ENCODE results near the gene HLA-DOA.
A peak's percentile ranks its signal among the peaks of the same experiment; 100 is the strongest.

Gene HLA-DOA

GRCh38 chr6:32977953-32978324 lies 31.5 kb downstream of the HLA-DOA start:
- DNase-seq (ENCODE audit: low read depth): no peak
- TF ChIP-seq CTCF (conservative IDR thresholded peaks at IDR 0.05; ENCODE audit: low read length): no peak
- no peak overlapping the region for H3K4me3 ChIP-seq (ENCODE audit: low read length)

DNA sequence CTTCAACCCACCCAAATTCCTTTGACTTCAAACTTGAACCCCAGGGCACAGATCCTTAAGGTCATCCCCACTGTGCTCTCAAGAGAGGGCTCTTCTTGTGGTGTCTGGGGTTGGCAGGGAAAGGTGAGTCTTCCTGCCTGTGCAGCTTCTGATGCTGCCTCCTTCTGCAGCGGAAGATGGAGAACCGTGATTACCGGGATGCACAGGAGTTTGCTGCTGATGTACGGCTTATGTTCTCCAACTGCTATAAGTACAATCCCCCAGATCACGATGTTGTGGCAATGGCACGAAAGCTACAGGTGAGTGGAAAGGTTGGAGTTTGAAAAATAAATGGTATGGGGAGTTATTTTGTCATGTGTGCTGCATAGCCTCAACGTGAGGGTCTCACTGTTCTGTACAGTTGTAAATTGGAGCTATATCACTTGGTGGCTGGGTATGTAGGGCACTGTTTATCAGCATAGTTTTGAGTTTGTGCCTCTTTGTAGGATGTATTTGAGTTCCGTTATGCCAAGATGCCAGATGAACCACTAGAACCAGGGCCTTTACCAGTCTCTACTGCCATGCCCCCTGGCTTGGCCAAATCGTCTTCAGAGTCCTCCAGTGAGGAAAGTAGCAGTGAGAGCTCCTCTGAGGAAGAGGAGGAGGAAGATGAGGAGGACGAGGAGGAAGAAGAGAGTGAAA lies 32.0 kb downstream of the HLA-DOA start:
- peak overlapping the region; percentile 13; the same call in 1 of the 2 replicates for H3K4me3 ChIP-seq (ENCODE audit: low read length)
- no peak for DNase-seq (ENCODE audit: low read depth)
- TF ChIP-seq CTCF (conservative IDR thresholded peaks at IDR 0.05; ENCODE audit: low read length): no peak

- no peak for TF ChIP-seq CTCF (conservative IDR thresholded peaks at IDR 0.05; ENCODE audit: low read length)
- H3K4me3 ChIP-seq (ENCODE audit: low read length): peak overlapping the region; percentile 96
Measured at GRCh38 chr6:32976334-32977069, 32.9 kb downstream of the HLA-DOA start.

GRCh38 chr6:32975886-32976285 lies 33.5 kb downstream of the HLA-DOA start:
- no peak for DNase-seq (ENCODE audit: low read depth)
- H3K4me3 ChIP-seq (ENCODE audit: low read length): peak overlapping the region; percentile 96
- TF ChIP-seq CTCF (conservative IDR thresholded peaks at IDR 0.05; ENCODE audit: low read length): no peak

More at GRCh38 chr6:32976334-32977069, 32.9 kb downstream of the HLA-DOA start:
- DNase-seq (ENCODE audit: low read depth): no peak

- no peak for DNase-seq (ENCODE audit: low read depth)
- peak overlapping the region; percentile 96 for H3K4me3 ChIP-seq (ENCODE audit: low read length)
- TF ChIP-seq CTCF (conservative IDR thresholded peaks at IDR 0.05; ENCODE audit: low read length): no peak
Measured at GRCh38 chr6:32974541-32975308, 34.7 kb downstream of the HLA-DOA start.

- peak; percentile 44 for DNase-seq (ENCODE audit: low read depth)
- TF ChIP-seq CTCF (conservative IDR thresholded peaks at IDR 0.05; ENCODE audit: low read length): no peak
- H3K4me3 ChIP-seq (ENCODE audit: low read length): peak overlapping the region; percentile 96
Measured at GRCh38 chr6:32974016-32974333, 35.4 kb downstream of the HLA-DOA start.
